ENCODE data around the gene GLB1L.

Gene GLB1L

GRCh38 chr2:219218732-219219701 lies 26.2 kb downstream of the GLB1L start, which contains the start of gene ABCB6:
Gene ABCB6, minus strand, starts transcription at chr2:219218958. Its CDS starts 285 bp downstream, at chr2:219218673.
- H3K27ac ChIP-seq = peak within 1 kb of the TSS; percentile 97
- TF ChIP-seq ZFX (IDR thresholded peaks at IDR 0.05; ENCODE audit: borderline replicate concordance) (no peak), CTCF (IDR thresholded peaks at IDR 0.05) (no peak)

- peak overlapping the region; percentile 97 for H3K27ac ChIP-seq
- TF ChIP-seq CTCF (IDR thresholded peaks at IDR 0.05) (no peak; the same call in 1 of the 2 replicates), ZFX (IDR thresholded peaks at IDR 0.05; ENCODE audit: borderline replicate concordance) (no peak)
These were observed 27.0 kb downstream of the GLB1L start for GRCh38 chr2:219218217-219218731.

GRCh38 chr2:219216535-219216915 lies 28.7 kb downstream of the GLB1L start:
- TF ChIP-seq CTCF (IDR thresholded peaks at IDR 0.05) (no peak), ZFX (IDR thresholded peaks at IDR 0.05; ENCODE audit: borderline replicate concordance) (no peak)
- peak overlapping the region; percentile 97 for H3K27ac ChIP-seq

- H3K27ac ChIP-seq = peak overlapping the region; percentile 97
- no peak for TF ChIP-seq ZFX (IDR thresholded peaks at IDR 0.05; ENCODE audit: borderline replicate concordance)
- TF ChIP-seq CTCF (IDR thresholded peaks at IDR 0.05) = no peak
These were observed 29.2 kb downstream of the GLB1L start for GRCh38 chr2:219215871-219216534.

GRCh38 chr2:219214786-219215185 lies 30.5 kb downstream of the GLB1L start:
- no peak overlapping the region for H3K27ac ChIP-seq
- TF ChIP-seq ZFX (IDR thresholded peaks at IDR 0.05; ENCODE audit: borderline replicate concordance) (no peak), CTCF (IDR thresholded peaks at IDR 0.05) (no peak)

GRCh38 chr2:219214141-219214540 lies 31.1 kb downstream of the GLB1L start:
- H3K27ac ChIP-seq = no peak overlapping the region

More at GRCh38 chr2:219214141-219214540, 31.1 kb downstream of the GLB1L start:
- TF ChIP-seq ZFX (IDR thresholded peaks at IDR 0.05; ENCODE audit: borderline replicate concordance) = no peak
- no peak for TF ChIP-seq CTCF (IDR thresholded peaks at IDR 0.05)

All from 22Rv1 (cell line).